Left cardiac atrium (tissue), 4 donors: ENCODE results near the gene CDC34. TPM values are rescaled to one million over a fixed set of nuclear protein-coding genes. Genes with fewer than 3 reads are reported as not detected.
"Not testable (repeated sequence)": the region's sequence is repeated elsewhere in the genome, so short reads cannot be mapped to it uniquely, and the experiment has no call there.

ENCODE experiments used
- ATAC-seq, 2 donors: fragments of 200-7000 bp; cut with Tn5 transposase; one replicate each; pipeline ENCODE4 v1.9.1; 2020; ENCODE audit warnings: mild to moderate bottlenecking in 2 of 2, moderate library complexity in 2 of 2
- DNase-seq: peaks from one replicate; pipeline ENCODE4 v3.0.0-alpha.2; 2020
- intact Hi-C, 2 donors: fragments of 100-400 bp; cut with DNase I; formaldehyde crosslinking; loops; one replicate each; pipeline versions ENCODE4 v1.14.1 to v1.15.1; 2022 to 2023
- total RNA-seq, 2 donors: library from RNA; stranded (reverse); fragmentation: NEBNext Ultra II Directional; extraction: Animal tissue kit (Norgen Biotek cat#: 25700); gene quantifications; one replicate each; pipeline ENCODE4 v1.2.1, GENCODE V29; 2021
- donor health status: DM: no; HTN: yes; CAD: no.
- donor health status: DM: no; HTN: yes; CAD: no; lungs with severe emphysema.
- donor health status: DM: yes; HTN: yes; CAD: no.
- donor health status: Dilated cardiomyopathy.

CDC34 gene
- total RNA-seq, 2 donors from 2014 or later: 63.9 to 71.0 TPM

- ATAC-seq: no peak
- intact Hi-C loops: loop anchor here in 1 of 2 donors (10.0 kb wide), 1 partner anchor 54 kb away; the partner anchor contains the start of genes FGF22 and POLRMT
- no peak for DNase-seq
Observed at GRCh38 chr19:580274-580835, 48.8 kb downstream of the CDC34 start.

GRCh38 chr19:581399-582111 lies 50.0 kb downstream of the CDC34 start:
- intact Hi-C loops: loop anchor here in 1 of 2 donors (10.0 kb wide), 1 partner anchor 53 kb away; the partner anchor contains the start of genes FGF22 and POLRMT
- DNase-seq (no peak), ATAC-seq (no peak)

- intact Hi-C loops: loop anchor here in 1 of 2 donors (10.0 kb wide), 1 partner anchor 52 kb away; the partner anchor contains the start of genes FGF22 and POLRMT
- DNase-seq: no peak
- no peak for ATAC-seq
Observed at GRCh38 chr19:582497-583197, 51.1 kb downstream of the CDC34 start.

- DNase-seq (no peak), ATAC-seq (no peak)
- intact Hi-C loops: loop anchor here in 1 of 2 donors (10.0 kb wide), 1 partner anchor 51 kb away; the partner anchor contains the start of genes FGF22 and POLRMT
Observed at GRCh38 chr19:583198-583967, 51.8 kb downstream of the CDC34 start.

- intact Hi-C loops: loop anchor here in 1 of 2 donors (10.0 kb wide), 1 partner anchor 51 kb away; the partner anchor contains the start of genes FGF22 and POLRMT
- ATAC-seq (no peak), DNase-seq (no peak)
Observed at GRCh38 chr19:583968-584239, 52.3 kb downstream of the CDC34 start.

GRCh38 chr19:584240-585001 lies 52.9 kb downstream of the CDC34 start:
- intact Hi-C loops: loop anchor here in 1 of 2 donors (10.0 kb wide), 1 partner anchor 50 kb away; the partner anchor contains the start of genes FGF22 and POLRMT
- ATAC-seq (peak; percentile 59 to 64), DNase-seq (no peak)

- not testable (repeated sequence) for DNase-seq, ATAC-seq
- intact Hi-C loops: loop anchor here in 1 of 2 donors (10.0 kb wide), 1 partner anchor 50 kb away; the partner anchor contains the start of genes FGF22 and POLRMT
Observed at GRCh38 chr19:585146-585545, 53.6 kb downstream of the CDC34 start.

GRCh38 chr19:585551-586110 lies 54.1 kb downstream of the CDC34 start:
- intact Hi-C loops: loop anchor here in 1 of 2 donors (10.0 kb wide), 1 partner anchor 49 kb away; the partner anchor contains the start of genes FGF22 and POLRMT
- DNase-seq (no peak), ATAC-seq (peak in 1 of 2 donors; percentile 11)

GRCh38 chr19:588093-588740 lies 56.7 kb downstream of the CDC34 start:
- DNase-seq: peak; percentile 82
- intact Hi-C loops: loop anchor here in 1 of 2 donors (10.0 kb wide), 1 partner anchor 47 kb away; the partner anchor contains the start of genes FGF22 and POLRMT
- ATAC-seq: peak; percentile 45 to 46

GRCh38 chr19:588741-589692 lies 57.5 kb downstream of the CDC34 start:
- intact Hi-C loops: loop anchor here in 1 of 2 donors (10.0 kb wide), 1 partner anchor 46 kb away; the partner anchor contains the start of genes FGF22 and POLRMT
- DNase-seq (no peak), ATAC-seq (no peak)

- no peak for DNase-seq
- ATAC-seq: no peak
- intact Hi-C loops: loop anchor here in 1 of 2 donors (10.0 kb wide), 1 partner anchor 45 kb away; the partner anchor contains the start of genes FGF22 and POLRMT
Observed at GRCh38 chr19:589693-590395, 58.3 kb downstream of the CDC34 start, which contains the start of gene HCN2. HCN2 (plus strand) TSS chr19:589881; CDS start chr19:589946, 65 bp downstream.

GRCh38 chr19:590396-590745 lies 58.8 kb downstream of the CDC34 start:
- DNase-seq (no peak), ATAC-seq (no peak)
- intact Hi-C loops: no loop called here

GRCh38 chr19:590750-591098 lies 59.2 kb downstream of the CDC34 start:
- intact Hi-C loops: no loop called here

GRCh38 chr19:591099-591958 lies 59.8 kb downstream of the CDC34 start:
- intact Hi-C loops: no loop called here
- ATAC-seq: peak; percentile 25 to 35
- no peak for DNase-seq

More at GRCh38 chr19:590750-591098, 59.2 kb downstream of the CDC34 start:
- ATAC-seq (no peak), DNase-seq (no peak)
